Heart left ventricle (tissue), 13 donors: ENCODE data around the gene TNFRSF9.

Source experiments
- POLR2A ChIP-seq, 2 donors: fragments of 450-650 bp; IDR thresholded peaks; one replicate each; pipeline ENCODE4 v1.6.1; 2017; ENCODE audit warnings: antibody characterized with exemption in 2 of 2, mild to moderate bottlenecking in 2 of 2, moderate library complexity in 2 of 2
- TF ChIP-seq, protein P1 (sequence below), 12 donors: fragments of 200-600 bp; sonication (generic) in 4 of 12; IDR thresholded peaks; one replicate each; pipeline versions ENCODE4 v1.5.0 to v1.8.0; 2018 to 2022; ENCODE audit warnings: antibody characterized with exemption in 12 of 12, mild to moderate bottlenecking in 5 of 12
- donor health status: ischemic (EF 13 %, LVEDD 7.1; RV severe dilation, severe dysfunction).
- donor health status: DM: no; HTN: yes; CAD: no.
- donor health status: DM: no; HTN: no; CAD: no.
- donor health status: ischemic (EF 25% LVEDD 6.9; RV normal size, moderate dysfunction).
- donor health status: ischemic (EF 25% LVEDD 5.7; RV mildly dilated, moderate dysfunction).
- donor health status: ischemic (EF 35%, LVEDD 5.7; RV mildly dilated, moderate dysfunction).
- donor health status: nonischemic (EF 11% LVEDD 7.7; RV severe dilation, severe dysfunction).
- donor health status: DM: yes; HTN: yes; CAD: no.
- donor health status: PGD.
- donor health status: ischemic (EF 29% LVEDD 5.4; RV normal size, mild dysfunction).
- donor health status: nonischemic (EF 23%, LVEDD 6.1; RV moderate dilation, normal function).

GRCh38 chr1:7967196-7967595, 26.6 kb upstream of the TNFRSF9 start:
- TF ChIP-seq, protein P1, sequence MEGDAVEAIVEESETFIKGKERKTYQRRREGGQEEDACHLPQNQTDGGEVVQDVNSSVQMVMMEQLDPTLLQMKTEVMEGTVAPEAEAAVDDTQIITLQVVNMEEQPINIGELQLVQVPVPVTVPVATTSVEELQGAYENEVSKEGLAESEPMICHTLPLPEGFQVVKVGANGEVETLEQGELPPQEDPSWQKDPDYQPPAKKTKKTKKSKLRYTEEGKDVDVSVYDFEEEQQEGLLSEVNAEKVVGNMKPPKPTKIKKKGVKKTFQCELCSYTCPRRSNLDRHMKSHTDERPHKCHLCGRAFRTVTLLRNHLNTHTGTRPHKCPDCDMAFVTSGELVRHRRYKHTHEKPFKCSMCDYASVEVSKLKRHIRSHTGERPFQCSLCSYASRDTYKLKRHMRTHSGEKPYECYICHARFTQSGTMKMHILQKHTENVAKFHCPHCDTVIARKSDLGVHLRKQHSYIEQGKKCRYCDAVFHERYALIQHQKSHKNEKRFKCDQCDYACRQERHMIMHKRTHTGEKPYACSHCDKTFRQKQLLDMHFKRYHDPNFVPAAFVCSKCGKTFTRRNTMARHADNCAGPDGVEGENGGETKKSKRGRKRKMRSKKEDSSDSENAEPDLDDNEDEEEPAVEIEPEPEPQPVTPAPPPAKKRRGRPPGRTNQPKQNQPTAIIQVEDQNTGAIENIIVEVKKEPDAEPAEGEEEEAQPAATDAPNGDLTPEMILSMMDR (IDR thresholded peaks at IDR 0.05): no peak
- TF ChIP-seq POLR2A (IDR thresholded peaks at IDR 0.05): no peak
